ENCODE results near the gene RNF223.

Gene RNF223

DNA sequence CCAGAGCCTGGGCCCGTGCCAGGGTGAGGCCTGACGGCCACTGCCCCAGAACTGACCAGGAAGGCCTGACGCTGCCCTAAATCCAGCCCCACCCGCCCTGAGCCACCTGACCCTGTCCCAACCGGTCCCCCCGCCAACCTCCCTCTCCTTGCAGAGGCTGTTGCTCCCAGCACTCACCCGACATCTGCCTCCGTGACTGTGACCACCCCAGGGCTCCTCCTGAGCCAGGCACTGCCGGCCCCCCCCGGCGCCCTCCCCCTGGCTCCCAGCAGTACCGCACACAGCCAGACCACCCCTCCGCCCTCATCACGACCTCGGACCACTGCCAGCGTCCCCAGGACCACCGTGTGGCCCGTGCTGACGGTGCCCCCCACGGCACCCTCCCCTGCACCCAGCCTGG is 27.9 kb downstream of the RNF223 start:
- H4K8ac ChIP-seq (ENCODE audit: low read depth, low read length) = no peak overlapping the region
- H4K12ac ChIP-seq (ENCODE audit: low read depth, low read length) = no peak overlapping the region
- H3K9me3 ChIP-seq (ENCODE audit: insufficient read depth, low read depth, low read length) = peaks cover 6% of the 10 kb centered on the region
- DNase-seq = no peak
- no peak overlapping the region for H2BK120ac ChIP-seq (ENCODE audit: insufficient read depth, low read length, poor library complexity)
- peaks cover 86 to 93% of the 10 kb centered on the region in 2 experiments for H3K36me3 ChIP-seq (ENCODE audit: control insufficient read depth in 1 of 2, insufficient read depth in 2 of 2, low read length in 2 of 2)
- H3K27ac ChIP-seq (ENCODE audit: low read depth, low read length) = no peak overlapping the region
- H4K91ac ChIP-seq (ENCODE audit: low read depth, low read length) = no peak overlapping the region
- no peak overlapping the region for H3K4ac ChIP-seq (ENCODE audit: low read depth, low read length)
- H3K79me2 ChIP-seq (ENCODE audit: control insufficient read depth, insufficient read depth, low read length, poor library complexity) = no peaks in the 10 kb centered on the region
- no peak overlapping the region for H2BK12ac ChIP-seq (ENCODE audit: low read length)
- no CpG with 5 or more reads among the region's 20 CpGs for WGBS (ENCODE audit: extremely low coverage, insufficient coverage, insufficient read length)
- no peaks in the 10 kb centered on the region for H3K27me3 ChIP-seq (ENCODE audit: insufficient read depth, low read length)
- no peak overlapping the region for H3K4me3 ChIP-seq (ENCODE audit: low read depth, low read length)
- no peak overlapping the region for H3K18ac ChIP-seq (ENCODE audit: low read length)
- H3K79me1 ChIP-seq (ENCODE audit: low read length) = no peaks in the 10 kb centered on the region
- no peak overlapping the region for H2BK5ac ChIP-seq (ENCODE audit: low read depth, low read length, poor library complexity)
- no peak overlapping the region for H2AK5ac ChIP-seq (ENCODE audit: low read length)
- no peak overlapping the region for H3K14ac ChIP-seq (ENCODE audit: low read length)
- no peaks in the 10 kb centered on the region for H3K4me1 ChIP-seq (ENCODE audit: control insufficient read depth in 1 of 2, insufficient read depth in 2 of 2, low read length in 2 of 2)
- no peak overlapping the region for H3K9ac ChIP-seq (ENCODE audit: low read length)
- no peak overlapping the region for H3K4me2 ChIP-seq (ENCODE audit: low read length)
- no peak overlapping the region for H2AFZ ChIP-seq (ENCODE audit: insufficient read depth, low read length, poor library complexity)
- H3K23ac ChIP-seq (ENCODE audit: low read length) = no peak overlapping the region

DNA sequence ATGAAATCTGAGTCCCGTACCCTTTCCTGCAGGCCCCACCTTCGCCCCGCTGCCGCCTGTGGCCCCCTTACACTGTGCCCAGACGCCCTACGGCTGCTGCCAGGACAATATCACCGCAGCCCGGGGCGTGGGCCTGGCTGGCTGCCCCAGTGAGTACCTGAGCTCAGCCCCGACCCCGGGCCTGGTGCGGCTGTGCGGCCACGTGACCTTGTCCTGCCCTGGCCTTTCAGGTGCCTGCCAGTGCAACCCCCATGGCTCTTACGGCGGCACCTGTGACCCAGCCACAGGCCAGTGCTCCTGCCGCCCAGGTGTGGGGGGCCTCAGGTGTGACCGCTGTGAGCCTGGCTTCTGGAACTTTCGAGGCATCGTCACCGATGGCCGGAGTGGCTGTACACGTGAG is 29.0 kb downstream of the RNF223 start:
- no peak overlapping the region for H3K4ac ChIP-seq (ENCODE audit: low read depth, low read length)
- no peak overlapping the region for H3K4me2 ChIP-seq (ENCODE audit: low read length)
- no peak overlapping the region for H4K91ac ChIP-seq (ENCODE audit: low read depth, low read length)
- no peak overlapping the region for H3K4me3 ChIP-seq (ENCODE audit: low read depth, low read length)
- H3K14ac ChIP-seq (ENCODE audit: low read length) = no peak overlapping the region
- no peak overlapping the region for H4K8ac ChIP-seq (ENCODE audit: low read depth, low read length)
- no peaks in the 10 kb centered on the region for H3K79me2 ChIP-seq (ENCODE audit: control insufficient read depth, insufficient read depth, low read length, poor library complexity)
- H3K36me3 ChIP-seq (ENCODE audit: control insufficient read depth in 1 of 2, insufficient read depth in 2 of 2, low read length in 2 of 2) = peaks cover 77 to 84% of the 10 kb centered on the region in 2 experiments
- H3K79me1 ChIP-seq (ENCODE audit: low read length) = no peaks in the 10 kb centered on the region
- H2BK12ac ChIP-seq (ENCODE audit: low read length) = no peak overlapping the region
- DNase-seq = no peak
- WGBS (ENCODE audit: extremely low coverage, insufficient coverage, insufficient read length) = no CpG with 5 or more reads among the region's 23 CpGs
- no peaks in the 10 kb centered on the region for H3K27me3 ChIP-seq (ENCODE audit: insufficient read depth, low read length)
- H3K4me1 ChIP-seq (ENCODE audit: control insufficient read depth in 1 of 2, insufficient read depth in 2 of 2, low read length in 2 of 2) = peaks cover 5 to 7% of the 10 kb centered on the region in 2 experiments
- no peak overlapping the region for H2BK120ac ChIP-seq (ENCODE audit: insufficient read depth, low read length, poor library complexity)
- no peak overlapping the region for H4K12ac ChIP-seq (ENCODE audit: low read depth, low read length)
- H3K18ac ChIP-seq (ENCODE audit: low read length) = no peak overlapping the region
- peaks cover 4% of the 10 kb centered on the region for H3K9me3 ChIP-seq (ENCODE audit: insufficient read depth, low read depth, low read length)
- H2AK5ac ChIP-seq (ENCODE audit: low read length) = no peak overlapping the region
- H3K9ac ChIP-seq (ENCODE audit: low read length) = no peak overlapping the region
- no peak overlapping the region for H2AFZ ChIP-seq (ENCODE audit: insufficient read depth, low read length, poor library complexity)
- no peak overlapping the region for H3K23ac ChIP-seq (ENCODE audit: low read length)
- H3K27ac ChIP-seq (ENCODE audit: low read depth, low read length) = no peak overlapping the region
- H2BK5ac ChIP-seq (ENCODE audit: low read depth, low read length, poor library complexity) = no peak overlapping the region

- peaks cover 4% of the 10 kb centered on the region for H3K9me3 ChIP-seq (ENCODE audit: insufficient read depth, low read depth, low read length)
- H3K36me3 ChIP-seq (ENCODE audit: control insufficient read depth in 1 of 2, insufficient read depth in 2 of 2, low read length in 2 of 2) = peaks cover 73 to 79% of the 10 kb centered on the region in 2 experiments
- H2BK12ac ChIP-seq (ENCODE audit: low read length) = no peak overlapping the region
- H3K18ac ChIP-seq (ENCODE audit: low read length) = no peak overlapping the region
- no peak overlapping the region for H2AFZ ChIP-seq (ENCODE audit: insufficient read depth, low read length, poor library complexity)
- H3K4me3 ChIP-seq (ENCODE audit: low read depth, low read length) = no peak overlapping the region
- WGBS (ENCODE audit: extremely low coverage, insufficient coverage, insufficient read length) = no CpG with 5 or more reads among the region's 34 CpGs
- no peak overlapping the region for H2AK5ac ChIP-seq (ENCODE audit: low read length)
- no peak overlapping the region for H2BK120ac ChIP-seq (ENCODE audit: insufficient read depth, low read length, poor library complexity)
- H3K9ac ChIP-seq (ENCODE audit: low read length) = no peak overlapping the region
- H2BK5ac ChIP-seq (ENCODE audit: low read depth, low read length, poor library complexity) = no peak overlapping the region
- no peaks in the 10 kb centered on the region for H3K79me2 ChIP-seq (ENCODE audit: control insufficient read depth, insufficient read depth, low read length, poor library complexity)
- no peak overlapping the region for H3K4ac ChIP-seq (ENCODE audit: low read depth, low read length)
- H3K4me1 ChIP-seq (ENCODE audit: control insufficient read depth in 1 of 2, insufficient read depth in 2 of 2, low read length in 2 of 2) = peaks cover 10 to 12% of the 10 kb centered on the region in 2 experiments
- H3K14ac ChIP-seq (ENCODE audit: low read length) = no peak overlapping the region
- H3K27me3 ChIP-seq (ENCODE audit: insufficient read depth, low read length) = no peaks in the 10 kb centered on the region
- H4K91ac ChIP-seq (ENCODE audit: low read depth, low read length) = no peak overlapping the region
- H3K23ac ChIP-seq (ENCODE audit: low read length) = no peak overlapping the region
- H4K12ac ChIP-seq (ENCODE audit: low read depth, low read length) = no peak overlapping the region
- no peak for DNase-seq
- no peak overlapping the region for H4K8ac ChIP-seq (ENCODE audit: low read depth, low read length)
- no peak overlapping the region for H3K27ac ChIP-seq (ENCODE audit: low read depth, low read length)
- no peaks in the 10 kb centered on the region for H3K79me1 ChIP-seq (ENCODE audit: low read length)
- H3K4me2 ChIP-seq (ENCODE audit: low read length) = no peak overlapping the region
Measured at GRCh38 chr1:1044455-1045078, 29.5 kb downstream of the RNF223 start.

- no peak overlapping the region for H2AK5ac ChIP-seq (ENCODE audit: low read length)
- H3K27ac ChIP-seq (ENCODE audit: low read depth, low read length) = no peak overlapping the region
- no peak for DNase-seq
- H3K4ac ChIP-seq (ENCODE audit: low read depth, low read length) = no peak overlapping the region
- no peak overlapping the region for H2BK12ac ChIP-seq (ENCODE audit: low read length)
- H3K18ac ChIP-seq (ENCODE audit: low read length) = no peak overlapping the region
- H3K27me3 ChIP-seq (ENCODE audit: insufficient read depth, low read length) = no peaks in the 10 kb centered on the region
- H3K36me3 ChIP-seq (ENCODE audit: control insufficient read depth in 1 of 2, insufficient read depth in 2 of 2, low read length in 2 of 2) = peaks cover 67 to 73% of the 10 kb centered on the region in 2 experiments
- no peaks in the 10 kb centered on the region for H3K79me1 ChIP-seq (ENCODE audit: low read length)
- no peak overlapping the region for H4K12ac ChIP-seq (ENCODE audit: low read depth, low read length)
- H3K23ac ChIP-seq (ENCODE audit: low read length) = no peak overlapping the region
- WGBS (ENCODE audit: extremely low coverage, insufficient coverage, insufficient read length) = no CpG with 5 or more reads among the region's 33 CpGs
- no peak overlapping the region for H3K4me3 ChIP-seq (ENCODE audit: low read depth, low read length)
- no peak overlapping the region for H3K9ac ChIP-seq (ENCODE audit: low read length)
- H4K91ac ChIP-seq (ENCODE audit: low read depth, low read length) = no peak overlapping the region
- no peak overlapping the region for H2AFZ ChIP-seq (ENCODE audit: insufficient read depth, low read length, poor library complexity)
- H3K4me1 ChIP-seq (ENCODE audit: control insufficient read depth in 1 of 2, insufficient read depth in 2 of 2, low read length in 2 of 2) = peaks cover 11 to 14% of the 10 kb centered on the region in 2 experiments
- no peaks in the 10 kb centered on the region for H3K79me2 ChIP-seq (ENCODE audit: control insufficient read depth, insufficient read depth, low read length, poor library complexity)
- H2BK5ac ChIP-seq (ENCODE audit: low read depth, low read length, poor library complexity) = no peak overlapping the region
- H3K14ac ChIP-seq (ENCODE audit: low read length) = no peak overlapping the region
- no peak overlapping the region for H2BK120ac ChIP-seq (ENCODE audit: insufficient read depth, low read length, poor library complexity)
- H3K4me2 ChIP-seq (ENCODE audit: low read length) = no peak overlapping the region
- H3K9me3 ChIP-seq (ENCODE audit: insufficient read depth, low read depth, low read length) = peaks cover 4% of the 10 kb centered on the region
- no peak overlapping the region for H4K8ac ChIP-seq (ENCODE audit: low read depth, low read length)
Measured at GRCh38 chr1:1043921-1044320, 30.2 kb downstream of the RNF223 start.
